Activated naive CD8-positive, alpha-beta T cell treated with anti-CD3 and anti-CD28 coated beads, Interleukin-2, amount 50 U/mL, for 16 hours (primary cell): ENCODE data around the gene PREX1.

Experiments
- DNase-seq: peaks from one replicate; pipeline ENCODE4 v3.0.0-alpha.2; 2020; ENCODE audit warnings: low read depth, low spot score

The PREX1 gene

GRCh38 chr20:48754292-48754691 is 73.5 kb downstream of the PREX1 start:
- no peak for DNase-seq

- no peak for DNase-seq
These were observed 74.8 kb downstream of the PREX1 start for GRCh38 chr20:48752963-48753362.

- DNase-seq, result no peak
These were observed 75.9 kb downstream of the PREX1 start for GRCh38 chr20:48751871-48752270.

- DNase-seq, result no peak
These were observed 76.7 kb downstream of the PREX1 start for GRCh38 chr20:48750941-48751635.

- DNase-seq, result no peak
These were observed 77.4 kb downstream of the PREX1 start for GRCh38 chr20:48750376-48750775.

GRCh38 chr20:48749437-48749836 is 78.4 kb downstream of the PREX1 start:
- no peak for DNase-seq

- DNase-seq, result no peak
These were observed 79.2 kb downstream of the PREX1 start for GRCh38 chr20:48748556-48748955.

- DNase-seq, result no peak
These were observed 79.9 kb downstream of the PREX1 start for GRCh38 chr20:48747840-48748414.

- DNase-seq, result no peak
These were observed 82.5 kb downstream of the PREX1 start for GRCh38 chr20:48745330-48745729.

GRCh38 chr20:48744515-48744914 is 83.3 kb downstream of the PREX1 start:
- DNase-seq, result no peak

- DNase-seq, result no peak
These were observed 84.0 kb downstream of the PREX1 start for GRCh38 chr20:48743807-48744206.

GRCh38 chr20:48742912-48743680 is 84.7 kb downstream of the PREX1 start:
- DNase-seq, result no peak

- no peak for DNase-seq
These were observed 85.6 kb downstream of the PREX1 start for GRCh38 chr20:48742233-48742632.

- DNase-seq, result no peak
These were observed 86.1 kb downstream of the PREX1 start for GRCh38 chr20:48741669-48742068.

- no peak for DNase-seq
These were observed 87.1 kb downstream of the PREX1 start for GRCh38 chr20:48740712-48741111.

GRCh38 chr20:48740292-48740649 is 87.5 kb downstream of the PREX1 start:
- DNase-seq, result no peak

GRCh38 chr20:48739395-48740291 is 88.2 kb downstream of the PREX1 start:
- no peak for DNase-seq

GRCh38 chr20:48738399-48739304 is 89.1 kb downstream of the PREX1 start:
- DNase-seq, result peak; percentile 50

GRCh38 chr20:48738094-48738398 is 89.8 kb downstream of the PREX1 start:
- DNase-seq, result no peak

GRCh38 chr20:48737434-48738093 is 90.2 kb downstream of the PREX1 start:
- DNase-seq, result no peak

GRCh38 chr20:48736636-48737035 is 91.2 kb downstream of the PREX1 start:
- DNase-seq, result no peak
